Liver (tissue), 3 donors: ENCODE results near the gene KCNA2.

Experiments used
- ATF3 ChIP-seq: IDR thresholded peaks from 2 replicates; pipeline ENCODE4 v1.6.1; 2016; ENCODE audit warnings: antibody characterized with exemption
- CTCF ChIP-seq: fragments of 150-350 bp; IDR thresholded peaks from 2 replicates; pipeline ENCODE4 v1.5.1; 2017; ENCODE audit warnings: improper control_type of control experiment, low read depth, low read length; ENCODE audit not compliant: missing input control
- FOXA1 ChIP-seq: IDR thresholded peaks from 2 replicates; pipeline ENCODE4 v1.6.1; 2016; ENCODE audit warnings: antibody characterized with exemption
- GABPA ChIP-seq, 2 donors: IDR thresholded peaks in 1 of 2; conservative IDR thresholded peaks in 1 of 2; 2 replicates each; pipeline ENCODE4 v1.6.1; 2016; ENCODE audit warnings: antibody characterized with exemption in 2 of 2, mild to moderate bottlenecking in 1 of 2, moderate library complexity in 1 of 2
- HNF4A ChIP-seq, 2 donors: conservative IDR thresholded peaks; 2 replicates each; pipeline ENCODE4 v1.6.1; 2016; ENCODE audit warnings: antibody characterized with exemption in 2 of 2, mild to moderate bottlenecking in 2 of 2
- JUND ChIP-seq, 2 donors: IDR thresholded peaks; 2 replicates each; pipeline ENCODE4 v1.6.1; 2016; ENCODE audit warnings: antibody characterized with exemption in 2 of 2
- MAX ChIP-seq: IDR thresholded peaks from 2 replicates; pipeline ENCODE4 v1.6.1; 2016; ENCODE audit warnings: antibody characterized with exemption
- RAD21 ChIP-seq, 2 donors: IDR thresholded peaks; 2 replicates each; pipeline ENCODE4 v1.6.1; 2016; ENCODE audit warnings: antibody characterized with exemption in 2 of 2, mild to moderate bottlenecking in 2 of 2
- RXRA ChIP-seq, 2 donors: IDR thresholded peaks; 2 replicates each; pipeline ENCODE4 v1.6.1; 2017 to 2018; ENCODE audit warnings: antibody characterized with exemption in 2 of 2, mild to moderate bottlenecking in 1 of 2
- SP1 ChIP-seq: IDR thresholded peaks from 2 replicates; pipeline ENCODE4 v1.6.1; 2018; ENCODE audit warnings: antibody characterized with exemption, mild to moderate bottlenecking
- TAF1 ChIP-seq: conservative IDR thresholded peaks from 2 replicates; pipeline ENCODE4 v1.6.1; 2016; ENCODE audit warnings: antibody characterized with exemption, mild to moderate bottlenecking
- YY1 ChIP-seq: IDR thresholded peaks from 2 replicates; pipeline ENCODE4 v1.6.1; 2016; ENCODE audit warnings: antibody characterized with exemption, mild to moderate bottlenecking
- ZBTB33 ChIP-seq: IDR thresholded peaks from 2 replicates; pipeline ENCODE4 v1.6.1; 2016; ENCODE audit warnings: antibody characterized with exemption
- TF ChIP-seq, protein P1 (sequence below): IDR thresholded peaks from 2 replicates; pipeline ENCODE4 v1.6.1; 2016; ENCODE audit warnings: antibody characterized with exemption, mild to moderate bottlenecking
- donor health status: healthy.
- donor health status: healthy.

- no peak for TF ChIP-seq CTCF
- TF ChIP-seq, protein P1, sequence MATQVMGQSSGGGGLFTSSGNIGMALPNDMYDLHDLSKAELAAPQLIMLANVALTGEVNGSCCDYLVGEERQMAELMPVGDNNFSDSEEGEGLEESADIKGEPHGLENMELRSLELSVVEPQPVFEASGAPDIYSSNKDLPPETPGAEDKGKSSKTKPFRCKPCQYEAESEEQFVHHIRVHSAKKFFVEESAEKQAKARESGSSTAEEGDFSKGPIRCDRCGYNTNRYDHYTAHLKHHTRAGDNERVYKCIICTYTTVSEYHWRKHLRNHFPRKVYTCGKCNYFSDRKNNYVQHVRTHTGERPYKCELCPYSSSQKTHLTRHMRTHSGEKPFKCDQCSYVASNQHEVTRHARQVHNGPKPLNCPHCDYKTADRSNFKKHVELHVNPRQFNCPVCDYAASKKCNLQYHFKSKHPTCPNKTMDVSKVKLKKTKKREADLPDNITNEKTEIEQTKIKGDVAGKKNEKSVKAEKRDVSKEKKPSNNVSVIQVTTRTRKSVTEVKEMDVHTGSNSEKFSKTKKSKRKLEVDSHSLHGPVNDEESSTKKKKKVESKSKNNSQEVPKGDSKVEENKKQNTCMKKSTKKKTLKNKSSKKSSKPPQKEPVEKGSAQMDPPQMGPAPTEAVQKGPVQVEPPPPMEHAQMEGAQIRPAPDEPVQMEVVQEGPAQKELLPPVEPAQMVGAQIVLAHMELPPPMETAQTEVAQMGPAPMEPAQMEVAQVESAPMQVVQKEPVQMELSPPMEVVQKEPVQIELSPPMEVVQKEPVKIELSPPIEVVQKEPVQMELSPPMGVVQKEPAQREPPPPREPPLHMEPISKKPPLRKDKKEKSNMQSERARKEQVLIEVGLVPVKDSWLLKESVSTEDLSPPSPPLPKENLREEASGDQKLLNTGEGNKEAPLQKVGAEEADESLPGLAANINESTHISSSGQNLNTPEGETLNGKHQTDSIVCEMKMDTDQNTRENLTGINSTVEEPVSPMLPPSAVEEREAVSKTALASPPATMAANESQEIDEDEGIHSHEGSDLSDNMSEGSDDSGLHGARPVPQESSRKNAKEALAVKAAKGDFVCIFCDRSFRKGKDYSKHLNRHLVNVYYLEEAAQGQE, result no peak
- no peak for TF ChIP-seq GABPA (IDR thresholded peaks at IDR 0.05 in 1 of 2, conservative IDR thresholded peaks at IDR 0.05 in 1 of 2)
- TF ChIP-seq YY1, result no peak
- no peak for TF ChIP-seq JUND (IDR thresholded peaks at IDR 0.05)
- TF ChIP-seq RAD21 (IDR thresholded peaks at IDR 0.05), result no peak
- TF ChIP-seq SP1, result no peak
- TF ChIP-seq HNF4A (conservative IDR thresholded peaks at IDR 0.05), result no peak
- no peak for TF ChIP-seq ATF3
- no peak for TF ChIP-seq RXRA (IDR thresholded peaks at IDR 0.05)
- no peak for TF ChIP-seq MAX
- no peak for TF ChIP-seq FOXA1
- TF ChIP-seq ZBTB33, result no peak
- no peak for TF ChIP-seq TAF1
Measured at GRCh38 chr1:110633646-110634030, 27.5 kb upstream of the KCNA2 start.
